SW480 (cell line): ENCODE results near the gene RBM10.
A peak's percentile ranks its signal among the peaks of the same experiment; 100 is the strongest.
"Not testable (repeated sequence)": the region's sequence is repeated elsewhere in the genome, so short reads cannot be mapped to it uniquely, and the experiment has no call there.

Experiments used
- DNase-seq: peaks from one replicate; pipeline ENCODE4 v3.0.0-alpha.2; 2016; ENCODE audit warnings: low spot score

The RBM10 gene

GRCh38 chrX:47144626-47145394 lies at the start of gene RBM10, which contains the start of gene NDUFB11:
Gene RBM10, plus strand, starts transcription at chrX:47145221. Its CDS starts 2,261 bp downstream, at chrX:47147482.
Gene NDUFB11, minus strand, starts transcription at chrX:47144702. Its CDS starts 23 bp downstream, at chrX:47144679.
- DNase-seq: peak; percentile 96

DNA sequence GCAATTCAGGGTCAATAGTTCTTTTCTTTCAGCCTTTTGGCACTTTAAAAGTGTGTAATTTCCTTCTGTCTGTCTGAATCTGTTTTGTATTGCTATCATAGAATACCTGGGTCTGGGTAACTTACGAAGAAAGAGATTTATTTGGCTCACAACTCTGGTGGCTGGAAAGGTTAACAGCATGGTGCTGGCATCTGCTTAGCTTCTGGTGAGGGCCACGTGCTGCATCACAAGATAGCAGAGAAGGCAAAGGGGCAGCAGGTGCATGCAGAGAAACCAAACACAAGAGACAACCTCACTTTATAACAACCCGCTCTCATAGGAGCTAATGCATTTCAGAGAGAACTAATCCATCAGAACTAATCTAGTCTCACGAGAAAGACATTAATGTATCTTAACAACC lies 48.0 kb upstream of the RBM10 start:
- DNase-seq: no peak

GRCh38 chrX:47098338-47099094 lies 46.5 kb upstream of the RBM10 start:
- DNase-seq: no peak

DNA sequence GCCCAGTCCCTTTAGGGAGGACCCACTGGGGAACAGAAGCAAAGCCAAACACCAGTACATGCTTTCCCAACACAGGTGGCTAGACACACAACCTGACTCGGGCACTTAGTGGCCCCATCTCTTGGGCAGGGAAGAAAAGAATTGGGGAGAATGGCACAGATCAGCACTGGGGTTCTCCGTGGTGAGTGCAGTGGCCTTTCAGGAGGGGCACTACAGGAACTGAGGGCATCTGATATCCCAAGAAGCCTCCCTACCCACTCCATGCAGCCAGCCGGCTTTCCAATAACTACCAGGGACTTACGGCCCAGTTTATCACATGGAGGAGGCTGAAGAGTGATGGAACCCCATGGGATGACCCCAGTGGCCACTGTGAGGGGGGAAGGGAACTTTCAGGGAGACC lies 43.8 kb upstream of the RBM10 start:
- DNase-seq: no peak

- not testable (repeated sequence) for DNase-seq
These were observed 33.9 kb upstream of the RBM10 start for GRCh38 chrX:47110936-47111615.

- DNase-seq: no peak
These were observed 32.6 kb upstream of the RBM10 start for GRCh38 chrX:47112316-47112954.

DNA sequence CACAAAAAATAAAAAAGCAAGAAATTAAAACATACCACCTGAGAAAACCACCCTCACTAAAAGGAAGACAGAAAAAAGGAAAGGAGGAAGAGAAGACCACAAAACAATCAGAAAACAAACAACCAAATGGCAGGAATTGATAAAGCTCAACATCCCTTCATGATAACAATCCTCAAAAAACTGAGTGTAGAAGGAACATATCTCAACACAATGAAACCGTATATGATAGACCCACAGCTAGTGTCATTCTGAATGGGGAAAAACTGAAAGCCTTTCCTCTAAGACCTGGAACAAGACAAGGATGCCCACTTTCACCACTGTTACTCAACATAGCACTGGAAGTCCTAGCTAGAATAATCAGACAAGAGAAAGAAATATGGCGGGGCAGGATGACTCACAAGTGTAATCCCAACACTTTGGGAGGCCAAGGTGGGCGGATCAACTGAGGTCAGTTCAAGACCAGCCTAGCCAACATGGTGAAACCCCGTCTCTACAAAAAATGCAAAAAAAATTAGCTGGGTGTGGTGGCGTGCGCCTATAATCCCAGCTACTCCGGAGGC lies 28.4 kb upstream of the RBM10 start:
- not testable (repeated sequence) for DNase-seq

DNA sequence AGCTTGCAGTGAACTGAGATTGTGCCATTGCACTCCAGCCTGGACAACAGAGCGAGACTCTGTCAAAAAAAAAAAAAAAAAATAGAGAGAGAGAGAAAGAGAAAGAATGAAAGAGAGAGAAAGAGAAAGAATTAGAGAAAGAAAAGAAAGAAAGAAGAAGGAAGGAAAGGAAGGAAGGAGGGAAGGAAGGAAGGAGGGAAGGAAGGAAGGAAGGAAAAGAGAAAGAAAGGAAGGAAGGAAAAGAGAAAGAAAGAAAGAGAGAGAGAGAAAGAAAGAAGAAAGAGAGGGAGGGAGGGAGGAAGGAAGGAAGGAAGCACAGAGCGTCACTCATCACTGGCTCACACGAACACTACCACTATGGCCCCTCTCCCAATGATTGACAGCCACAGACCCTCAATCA lies 20.6 kb upstream of the RBM10 start:
- DNase-seq: not testable (repeated sequence)

- peak; percentile 96 for DNase-seq
These were observed 15.7 kb upstream of the RBM10 start for GRCh38 chrX:47129157-47129898.

DNA sequence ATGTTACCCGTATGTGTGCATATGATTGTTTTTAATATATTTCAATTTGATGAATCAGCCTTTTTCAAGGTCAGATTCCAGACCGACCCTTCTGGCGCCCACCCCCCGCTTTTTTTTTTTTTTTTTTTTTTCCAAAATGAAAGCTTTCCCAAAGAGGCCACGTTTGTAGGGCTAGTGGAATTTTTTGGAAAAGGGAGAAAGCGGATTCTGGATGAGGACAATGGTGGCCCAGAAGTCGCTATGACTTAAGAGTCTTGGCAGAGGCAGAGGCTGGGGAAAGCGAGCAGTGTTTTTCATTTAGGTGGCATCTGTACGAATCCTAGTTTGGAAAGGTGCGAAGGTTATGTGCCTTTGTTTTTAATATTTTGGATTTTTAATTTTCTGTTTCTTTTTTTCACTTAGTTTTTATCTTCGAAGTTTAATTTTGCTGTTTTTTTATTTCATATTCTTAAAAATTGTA lies 15.1 kb upstream of the RBM10 start:
- DNase-seq: no peak

- no peak for DNase-seq
These were observed 11.5 kb upstream of the RBM10 start for GRCh38 chrX:47133493-47133892.

GRCh38 chrX:47135650-47136049 lies 9.4 kb upstream of the RBM10 start:
- not testable (repeated sequence) for DNase-seq

DNA sequence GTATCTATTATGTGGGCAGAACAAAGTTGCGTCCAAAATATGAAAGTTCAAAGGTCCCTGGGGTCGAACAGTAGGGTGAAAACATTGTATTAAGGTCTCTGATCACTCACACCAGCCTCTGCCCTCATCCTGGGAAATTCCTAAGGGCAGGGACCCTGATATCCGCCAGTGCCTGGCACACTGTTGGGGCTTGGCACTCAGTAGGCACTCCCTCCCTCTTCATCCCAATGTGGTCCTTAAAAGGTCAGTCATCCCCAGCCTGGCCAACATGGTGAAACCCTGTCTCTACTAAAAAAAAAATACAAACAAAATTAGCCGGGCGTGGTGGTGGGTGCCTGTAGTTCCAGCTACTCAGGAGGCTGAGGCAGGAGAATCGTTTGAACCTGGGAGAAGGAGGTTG lies 6.8 kb upstream of the RBM10 start:
- DNase-seq: no peak

- peak; percentile 50 for DNase-seq
These were observed 961 bp upstream of the RBM10 start for GRCh38 chrX:47143894-47144625.

DNA sequence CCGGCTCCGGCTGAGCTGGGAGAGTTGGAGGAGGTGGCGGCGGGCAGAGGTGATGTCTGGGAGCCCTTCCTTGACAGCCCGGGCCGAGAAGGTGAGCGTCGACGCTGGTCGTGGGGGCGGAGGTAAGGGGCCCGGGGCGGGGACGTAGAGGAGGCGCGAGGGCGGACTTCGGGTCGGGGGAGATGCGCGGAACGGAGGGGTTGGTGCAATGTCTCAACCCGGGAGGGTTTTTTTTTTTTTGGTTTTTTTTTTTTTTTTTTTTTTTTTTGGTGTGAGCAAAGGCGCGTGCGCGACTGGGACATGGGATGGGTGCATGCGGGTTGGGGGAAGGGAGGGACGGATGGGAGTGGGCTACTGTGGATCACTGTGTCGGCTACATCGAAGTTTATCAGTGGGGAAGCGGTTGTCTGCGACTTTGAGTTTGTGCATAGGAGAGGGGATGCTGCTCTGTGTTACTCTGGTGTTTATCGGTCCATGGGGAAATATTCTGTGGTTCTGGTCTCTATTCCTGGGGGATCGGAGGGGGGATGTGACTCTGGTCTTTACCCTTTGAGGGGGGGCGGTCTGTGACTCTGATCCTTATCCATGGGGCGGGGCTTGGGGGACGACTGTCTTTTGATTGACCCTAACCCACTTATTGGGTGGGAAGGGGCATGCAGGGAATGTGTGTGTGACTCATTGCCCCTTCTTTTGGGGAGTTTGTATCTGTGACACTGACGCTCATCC lies 537 bp downstream of the RBM10 start:
- no peak for DNase-seq

DNA sequence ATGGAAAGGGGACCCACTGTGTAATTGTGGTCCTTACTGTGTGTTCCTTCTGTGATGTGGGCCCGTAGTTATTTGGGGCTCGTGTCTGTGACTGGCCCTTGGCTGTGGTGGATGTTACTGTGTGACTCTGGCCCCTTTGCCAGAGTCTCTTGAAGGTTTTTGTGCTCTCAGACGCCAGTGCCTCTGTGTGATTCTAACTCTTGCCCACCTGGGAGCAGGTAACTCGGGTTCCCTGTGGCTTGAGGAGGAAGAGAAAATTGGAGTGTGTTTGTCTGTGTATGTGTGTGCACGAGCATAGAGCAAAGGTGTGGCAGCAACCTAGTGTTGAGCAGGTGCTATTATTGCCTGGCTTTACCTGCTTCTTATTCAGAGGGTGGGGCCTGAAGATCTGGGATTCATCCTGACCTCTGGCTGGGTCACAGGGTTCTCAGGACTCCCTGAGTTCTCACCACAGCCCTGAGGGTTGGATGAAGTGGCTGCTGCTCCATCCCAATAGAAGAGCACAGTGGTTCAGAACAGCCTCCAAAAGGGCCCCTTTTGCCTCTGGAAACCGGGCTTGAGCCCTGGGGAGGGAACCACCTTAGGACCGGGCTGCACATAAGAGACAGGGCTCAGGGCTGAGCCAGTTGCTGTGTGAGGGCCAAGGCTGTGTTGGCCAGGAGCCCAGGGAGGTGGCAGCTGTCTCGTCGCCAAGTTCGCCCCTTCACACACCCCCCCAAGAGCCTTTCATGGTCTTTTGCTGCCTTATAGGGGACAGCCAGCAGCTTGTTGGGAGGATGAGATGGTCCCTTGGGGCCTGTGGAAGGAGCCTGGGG lies 1.3 kb downstream of the RBM10 start:
- DNase-seq: peak; percentile 11

DNA sequence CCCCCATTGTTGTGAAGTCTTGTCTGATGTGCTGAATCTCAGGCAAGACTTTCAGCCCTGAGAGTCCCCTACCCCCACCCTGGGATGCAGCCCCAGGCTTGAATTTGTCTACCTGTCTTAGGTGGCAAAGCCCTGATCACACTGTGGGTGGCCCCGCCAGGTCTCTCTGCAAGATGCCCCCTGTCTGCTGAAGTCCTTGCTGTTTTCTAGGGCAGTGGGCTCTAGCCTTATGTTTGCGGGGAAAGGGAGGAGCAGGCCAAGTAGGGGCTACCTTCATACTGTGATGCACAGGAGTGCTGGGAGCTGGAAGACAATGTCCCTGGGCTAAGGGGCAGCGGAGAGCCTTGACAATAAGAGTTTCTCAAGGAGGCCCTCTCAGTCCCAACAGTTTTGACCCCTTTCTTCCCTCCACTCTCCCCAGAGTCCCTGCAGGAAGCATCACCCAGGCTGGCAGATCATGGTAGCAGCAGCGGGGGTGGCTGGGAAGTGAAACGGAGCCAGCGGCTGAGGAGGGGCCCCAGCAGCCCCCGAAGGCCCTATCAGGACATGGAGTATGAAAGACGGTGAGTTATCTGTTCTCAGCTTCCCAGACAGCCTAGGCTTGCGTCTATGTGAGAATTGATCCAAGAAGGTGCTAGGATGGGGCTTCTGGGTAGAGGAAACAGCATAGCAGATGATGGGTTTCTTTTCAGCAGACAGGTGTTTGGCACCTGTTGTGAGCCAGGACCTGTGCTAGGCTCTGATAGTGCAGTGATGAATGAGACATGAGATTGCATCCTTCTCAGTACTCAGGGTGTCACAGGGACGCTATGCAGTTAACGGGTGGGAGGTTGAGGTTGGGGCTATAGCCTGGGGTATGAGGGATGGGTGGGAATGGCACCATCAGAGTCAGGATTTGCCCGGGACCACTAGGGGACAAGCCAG lies 2.2 kb downstream of the RBM10 start:
- DNase-seq: no peak

- no peak for DNase-seq
These were observed 3.9 kb downstream of the RBM10 start for GRCh38 chrX:47148946-47149345.
